Adrenal gland (tissue), 12 donors: ENCODE measurements around the gene NDUFS6. TPM values are rescaled to one million over a fixed set of nuclear protein-coding genes. Genes with fewer than 3 reads are reported as not detected.
"Not testable (repeated sequence)": the region's sequence is repeated elsewhere in the genome, so short reads cannot be mapped to it uniquely, and the experiment has no call there.

ENCODE experiments used
- DNase-seq, 7 donors: peaks; one replicate each; pipeline ENCODE4 v3.0.0-alpha.2; 2019 to 2020
- H3K27ac ChIP-seq, 5 donors: fragments of 200-600 bp; sonication (generic) in 4 of 5; 1 replicate in 3 of 5; 2 replicates in 2 of 5; pipeline versions ENCODE4 v1.5.1 to v1.8.0; 2016 to 2020; ENCODE audit warnings: mild to moderate bottlenecking in 1 of 5
- H3K27me3 ChIP-seq: fragments of 200-600 bp; 2 replicates; pipeline ENCODE4 v1.8.0; 2021
- H3K36me3 ChIP-seq, 2 donors: fragments of 200-600 bp; replicated peaks in 1 of 2; 1 replicate in 1 of 2; 2 replicates in 1 of 2; pipeline versions ENCODE4 v1.5.1 to v1.8.0; 2018 to 2022
- H3K4me1 ChIP-seq, 2 donors: fragments of 200-600 bp; replicated peaks in 1 of 2; 1 replicate in 1 of 2; 2 replicates in 1 of 2; pipeline versions ENCODE4 v1.5.1 to v1.8.0; 2018 to 2021
- H3K4me3 ChIP-seq, 4 donors: fragments of 200-600 bp; sonication (generic) in 3 of 4; one replicate each; pipeline ENCODE4 v1.5.1; 2016 to 2018
- H3K9me3 ChIP-seq, 3 donors: fragments of 200-600 bp; sonication (generic) in 1 of 3; replicated peaks in 1 of 3; 1 replicate in 2 of 3; 2 replicates in 1 of 3; pipeline versions ENCODE4 v1.5.1 to v1.8.0; 2016 to 2021
- POLR2A ChIP-seq, 2 donors: fragments of 450-650 bp; IDR thresholded peaks; one replicate each; pipeline ENCODE4 v1.6.1; 2017; ENCODE audit warnings: antibody characterized with exemption in 2 of 2, mild to moderate bottlenecking in 2 of 2, moderate library complexity in 1 of 2
- WGBS, 4 donors: extraction: QIAGEN DNeasy Blood & Tissue Kit in 2 of 4; methylation state at CpG; one replicate each; pipeline versions ENCODE4 v1.1.5 to v1.1.7; 2013 to 2017; 5-methylcytosine and 5-hydroxymethylcytosine counted together
- intact Hi-C, 2 donors: fragments of 100-400 bp; cut with DNase I; formaldehyde crosslinking; loops; one replicate each; pipeline versions ENCODE4 v1.14.1 to v1.15.0; 2022 to 2023
- polyA plus RNA-seq, 3 donors: library from polyadenylated mRNA; stranded (reverse); fragments of 200-250 nt in 2 of 3; fragments of 350-450 nt in 1 of 3; fragmentation: Illumina TruSeq in 1 of 3; extraction: RNeasy Lipid Tissue Mini Kit (QIAGEN cat#74804) in 1 of 3; gene quantifications; one replicate each; pipeline ENCODE4 v1.2.3, GENCODE V29; 2013 to 2014
- total RNA-seq, 9 donors: library from RNA; depleted of rRNA in 4 of 9; stranded (reverse); fragments of >200 nt in 4 of 9; fragments of 120-200 nt in 1 of 9; fragmentation: NEBNext Ultra II Directional in 1 of 9; extraction: Animal tissue kit (Norgen Biotek cat#: 25700) in 1 of 9; gene quantifications; one replicate each; pipeline versions ENCODE4 v1.1.0 to v1.2.4, GENCODE V29; 2013 to 2023
- TF ChIP-seq, protein P1 (sequence below), 6 experiments: fragments of 450-650 bp in 4 of 6; fragments of 200-600 bp in 2 of 6; sonication (generic) in 1 of 6; IDR thresholded peaks; 1 replicate in 5 of 6; 2 replicates in 1 of 6; pipeline versions ENCODE4 v1.5.1 to v1.8.0; 2016 to 2021; ENCODE audit warnings: antibody characterized with exemption in 6 of 6, mild to moderate bottlenecking in 2 of 6, moderate library complexity in 1 of 6
- donor health status: healthy with polysubstance abuse.
- donor health status: Bipolar disorder and iron deficiency.
- donor health status: DM: yes; HTN: yes; CAD: no.
- donor health status: DM: no; HTN: no; CAD: no.
- donor health status: DM: no; HTN: no; CAD: no.
- donor health status: DM: yes; HTN: yes; CAD: no.

NDUFS6 gene
- total and polyA plus RNA-seq, 12 donors: 23.3 to 75.8 (median 37.9) TPM

DNA sequence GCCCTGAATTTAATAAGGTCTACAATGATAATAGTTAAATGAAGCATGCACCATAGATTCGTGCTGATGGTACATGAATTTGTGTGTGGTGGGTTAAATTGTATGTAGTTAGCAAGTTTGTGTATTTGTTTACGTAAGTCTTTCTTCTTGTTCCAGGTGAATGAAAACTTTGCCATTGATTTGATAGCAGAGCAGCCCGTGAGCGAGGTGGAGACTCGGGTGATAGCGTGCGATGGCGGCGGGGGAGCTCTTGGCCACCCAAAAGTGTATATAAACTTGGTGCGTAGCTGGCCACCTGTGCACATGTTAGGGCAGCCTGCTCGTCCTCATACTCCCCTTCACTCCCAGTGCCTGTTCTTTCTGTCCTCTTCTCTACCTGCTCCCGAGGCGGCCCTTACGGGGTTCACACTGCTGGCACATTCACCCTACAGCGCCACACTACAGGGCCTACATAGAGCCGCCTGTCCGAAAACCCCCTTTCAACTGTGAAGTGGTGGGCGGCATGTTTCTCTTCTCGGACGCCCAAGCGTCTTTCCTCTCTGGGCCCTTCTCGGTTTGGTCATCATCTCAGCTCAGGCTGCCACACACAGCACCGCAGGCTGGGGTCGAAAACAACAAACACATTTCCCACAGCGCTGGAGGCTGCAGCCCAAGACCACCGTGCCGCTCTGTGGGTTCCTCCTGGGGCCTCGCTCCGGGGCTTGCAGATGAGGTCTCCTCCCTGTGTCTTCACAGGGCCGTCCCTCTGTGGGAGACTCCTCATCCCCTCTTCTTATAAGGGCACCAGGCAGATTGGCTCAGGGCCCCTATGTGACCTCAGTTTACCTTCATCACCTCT, 13.2 kb downstream of the NDUFS6 start:
- TF ChIP-seq, protein P1, sequence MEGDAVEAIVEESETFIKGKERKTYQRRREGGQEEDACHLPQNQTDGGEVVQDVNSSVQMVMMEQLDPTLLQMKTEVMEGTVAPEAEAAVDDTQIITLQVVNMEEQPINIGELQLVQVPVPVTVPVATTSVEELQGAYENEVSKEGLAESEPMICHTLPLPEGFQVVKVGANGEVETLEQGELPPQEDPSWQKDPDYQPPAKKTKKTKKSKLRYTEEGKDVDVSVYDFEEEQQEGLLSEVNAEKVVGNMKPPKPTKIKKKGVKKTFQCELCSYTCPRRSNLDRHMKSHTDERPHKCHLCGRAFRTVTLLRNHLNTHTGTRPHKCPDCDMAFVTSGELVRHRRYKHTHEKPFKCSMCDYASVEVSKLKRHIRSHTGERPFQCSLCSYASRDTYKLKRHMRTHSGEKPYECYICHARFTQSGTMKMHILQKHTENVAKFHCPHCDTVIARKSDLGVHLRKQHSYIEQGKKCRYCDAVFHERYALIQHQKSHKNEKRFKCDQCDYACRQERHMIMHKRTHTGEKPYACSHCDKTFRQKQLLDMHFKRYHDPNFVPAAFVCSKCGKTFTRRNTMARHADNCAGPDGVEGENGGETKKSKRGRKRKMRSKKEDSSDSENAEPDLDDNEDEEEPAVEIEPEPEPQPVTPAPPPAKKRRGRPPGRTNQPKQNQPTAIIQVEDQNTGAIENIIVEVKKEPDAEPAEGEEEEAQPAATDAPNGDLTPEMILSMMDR (IDR thresholded peaks at IDR 0.05): no peak
- TF ChIP-seq POLR2A (IDR thresholded peaks at IDR 0.05): no peak
- intact Hi-C loops: no loop called here
- WGBS, 4 donors: 93 to 96% (median 96%) methylated on average over 30 of the region's 30 CpGs
- no peaks in the 10 kb centered on the region for H3K9me3 ChIP-seq
- no peaks in the 10 kb centered on the region for H3K4me1 ChIP-seq
- no peaks in the 10 kb centered on the region for H3K27me3 ChIP-seq
- DNase-seq: no peak
- H3K4me3 ChIP-seq: no peak overlapping the region
- H3K36me3 ChIP-seq: peaks cover 0 to 65% of the 10 kb centered on the region in 2 donors
- no peak overlapping the region for H3K27ac ChIP-seq

DNA sequence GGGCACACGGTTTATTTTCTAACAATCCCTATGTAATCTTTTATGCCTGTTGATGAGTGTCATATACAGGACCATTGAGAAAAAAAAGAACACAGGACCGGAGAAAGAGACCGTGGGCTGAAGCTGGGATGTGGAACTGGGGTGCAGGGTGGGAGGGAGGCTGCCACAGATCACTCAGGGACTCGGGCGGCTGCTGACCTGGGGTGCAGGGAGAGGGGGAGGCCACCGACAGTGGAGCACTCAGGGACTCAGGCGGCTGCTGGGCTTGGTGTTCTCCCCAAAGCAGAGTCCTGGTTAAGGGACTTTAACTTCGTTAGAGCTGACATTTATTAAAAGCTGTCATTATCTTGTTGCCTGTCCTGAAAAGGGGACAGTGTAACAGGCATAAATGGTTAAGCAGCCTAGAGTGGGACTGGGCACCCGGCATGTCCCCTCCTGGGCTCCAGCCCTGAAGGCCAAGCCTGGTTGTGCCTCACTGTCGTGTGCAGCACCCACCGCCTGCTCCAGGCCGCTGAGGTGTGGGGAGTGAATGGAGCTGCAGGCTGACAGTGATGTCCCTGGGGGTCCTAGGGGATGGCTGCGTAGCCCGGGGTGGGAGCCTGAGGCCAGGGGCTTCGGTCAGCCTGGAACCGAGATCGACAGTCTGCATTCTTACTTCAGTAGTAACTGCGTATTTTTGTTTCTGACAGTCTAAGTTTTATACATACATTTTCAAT, 14.0 kb downstream of the NDUFS6 start:
- 86 to 96% (median 91%) methylated on average over 17 to 18 of the region's 18 CpGs for WGBS, 4 donors
- no peaks in the 10 kb centered on the region for H3K4me1 ChIP-seq
- no peak overlapping the region for H3K4me3 ChIP-seq
- TF ChIP-seq, protein P1 (IDR thresholded peaks at IDR 0.05): no peak
- no peak for TF ChIP-seq POLR2A (IDR thresholded peaks at IDR 0.05)
- no peaks in the 10 kb centered on the region for H3K27me3 ChIP-seq
- H3K27ac ChIP-seq: no peak overlapping the region
- no peaks in the 10 kb centered on the region for H3K9me3 ChIP-seq
- no peak for DNase-seq
- H3K36me3 ChIP-seq: peaks cover 0 to 57% of the 10 kb centered on the region in 2 donors
- intact Hi-C loops: no loop called here

GRCh38 chr5:1815881-1816292, 14.7 kb downstream of the NDUFS6 start:
- intact Hi-C loops: no loop called here
- no peak for DNase-seq
- WGBS, 4 donors: 87 to 93% (median 90%) methylated on average over 13 to 17 of the region's 17 CpGs
- H3K27me3 ChIP-seq: no peaks in the 10 kb centered on the region
- H3K9me3 ChIP-seq: no peaks in the 10 kb centered on the region
- H3K36me3 ChIP-seq: peaks cover 0 to 52% of the 10 kb centered on the region in 2 donors
- no peak overlapping the region for H3K4me3 ChIP-seq
- H3K4me1 ChIP-seq: no peaks in the 10 kb centered on the region
- TF ChIP-seq POLR2A (IDR thresholded peaks at IDR 0.05): no peak
- TF ChIP-seq, protein P1 (IDR thresholded peaks at IDR 0.05): no peak
- H3K27ac ChIP-seq: no peak overlapping the region

DNA sequence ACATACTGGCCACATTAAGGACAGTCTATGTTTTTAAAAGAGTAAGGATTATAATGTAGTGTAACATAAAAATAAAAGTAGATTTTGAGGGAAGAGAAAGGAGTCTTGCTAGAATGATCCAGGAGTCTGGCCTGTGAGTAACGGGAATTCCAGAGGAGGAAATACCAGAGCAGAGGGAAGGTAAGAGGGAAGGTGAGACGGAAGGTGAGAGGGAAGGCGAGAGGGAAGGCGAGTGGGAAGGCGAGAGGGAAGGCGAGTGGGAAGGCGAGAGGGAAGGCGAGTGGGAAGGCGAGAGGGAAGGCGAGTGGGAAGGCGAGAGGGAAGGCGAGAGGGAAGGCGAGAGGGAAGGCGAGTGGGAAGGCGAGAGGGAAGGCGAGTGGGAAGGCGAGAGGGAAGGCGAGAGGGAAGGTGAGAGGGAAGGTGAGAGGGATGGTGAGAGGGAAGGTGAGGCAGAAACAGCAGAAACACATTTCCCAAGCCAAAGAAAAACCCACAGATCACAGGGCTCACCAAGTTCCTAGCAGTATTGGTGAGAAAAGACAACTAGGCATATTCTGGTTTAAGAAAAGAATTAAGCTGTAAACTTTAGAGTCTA, 15.4 kb downstream of the NDUFS6 start:
- H3K4me3 ChIP-seq, H3K9me3 ChIP-seq, H3K4me1 ChIP-seq, H3K27me3 ChIP-seq, intact Hi-C loops, DNase-seq, H3K27ac ChIP-seq: not testable (repeated sequence)
- whole genome bisulfite sequencing, 4 donors: 82 to 96% (median 95%) methylated on average over 17 to 18 of the region's 18 CpGs
- H3K36me3 ChIP-seq: peaks cover 0 to 45% of the 10 kb centered on the region in 2 donors
